Cardiac fibroblast (primary cell): ENCODE results near the gene SLC15A5.

ENCODE experiments used
- DNase-seq, 2 donors: peaks; one replicate each; pipeline versions ENCODE4 v3.0.0 to v3.0.0-alpha.2; 2010; ENCODE audit warnings: low read depth in 2 of 2
- H3K4me3 ChIP-seq, 2 donors: replicated peaks in 1 of 2; 1 replicate in 1 of 2; 2 replicates in 1 of 2; pipeline ENCODE4 v1.5.1; 2011; ENCODE audit warnings: low read depth in 2 of 2, low read length in 2 of 2, mild to moderate bottlenecking in 2 of 2, moderate library complexity in 1 of 2
- CTCF ChIP-seq: IDR thresholded peaks from one replicate; pipeline ENCODE4 v1.5.1; 2011; ENCODE audit warnings: low read depth, mild to moderate bottlenecking, low read length, inconsistent platforms

SLC15A5 gene

GRCh38 chr12:16150276-16150675, 127.2 kb downstream of the SLC15A5 start:
- H3K4me3 ChIP-seq = no peak overlapping the region
- no peak for TF ChIP-seq CTCF
- no peak for DNase-seq

GRCh38 chr12:16148938-16149337, 128.5 kb downstream of the SLC15A5 start:
- DNase-seq = no peak
- no peak overlapping the region for H3K4me3 ChIP-seq
- no peak for TF ChIP-seq CTCF
